ENCODE measurements around the gene PCDHB2. TPM values are rescaled to one million over a fixed set of nuclear protein-coding genes. Genes with fewer than 3 reads are reported as not detected.

The PCDHB2 gene
- polyA plus RNA-seq, 1 donor (not counting 4 experiments of a cell fraction or from before 2014, with no cell fraction given), result 0.46 TPM

DNA sequence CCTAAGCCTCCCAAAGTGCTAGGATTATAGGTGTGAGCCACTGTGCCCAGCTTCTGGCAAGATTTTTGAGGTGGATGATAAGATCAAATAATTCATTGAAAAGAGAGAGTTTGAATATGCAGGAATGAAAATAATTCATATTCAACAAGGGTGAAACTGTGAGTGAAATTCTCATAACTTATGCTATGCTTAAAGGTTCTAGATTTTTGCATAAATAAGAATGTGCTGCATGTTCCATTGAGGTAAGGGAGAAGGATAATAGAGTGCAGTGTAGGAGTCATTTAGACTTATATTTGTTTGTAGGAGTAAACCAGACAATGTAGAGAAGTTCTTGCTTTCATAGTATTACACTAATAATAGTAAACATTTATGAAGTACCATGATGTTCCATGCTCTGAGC lies 12.2 kb upstream of the PCDHB2 start:
- Histone ChIP-seq H3K4me3 (ENCODE audit: control insufficient read depth in 2 of 3, extremely low read depth in 1 of 3, insufficient read depth in 2 of 3, low read depth in 1 of 3, low read length in 3 of 3) (no peak overlapping the region), H3K79me2 (ENCODE audit: control insufficient read depth, insufficient read depth, low read length) (no peaks in the 10 kb centered on the region), H3K27me3 (ENCODE audit: control insufficient read depth, extremely low read depth, insufficient read depth, low read length) (no peaks in the 10 kb centered on the region), H4K20me1 (ENCODE audit: control insufficient read depth, extremely low read depth, insufficient read depth, low read length) (no peaks in the 10 kb centered on the region), H3K4me2 (ENCODE audit: control insufficient read depth, extremely low read depth, insufficient read depth, low read depth, low read length) (no peak overlapping the region), H3K9me1 (ENCODE audit: control insufficient read depth, extremely low read depth, insufficient read depth, low read length) (no peaks in the 10 kb centered on the region), H3K9me3 (ENCODE audit: control insufficient read depth, low read depth, low read length) (no peaks in the 10 kb centered on the region), H3K36me3 (ENCODE audit: control insufficient read depth in 2 of 2, extremely low read depth in 1 of 2, insufficient read depth in 2 of 2, low read length in 2 of 2) (no peaks in the 10 kb centered on the region), H2AFZ (ENCODE audit: control insufficient read depth, low read length) (no peak overlapping the region), H3K27ac (ENCODE audit: control insufficient read depth, insufficient read depth, low read length) (no peak overlapping the region), H3K4me1 (ENCODE audit: control insufficient read depth, extremely low read depth, insufficient read depth, low read length) (no peaks in the 10 kb centered on the region), H3K9ac (ENCODE audit: control insufficient read depth, extremely low read depth, insufficient read depth, low read length) (no peak overlapping the region)
- no peak for FAIRE-seq
- dilution Hi-C loops (cut with MboI; ENCODE audit: extremely low pct_ligation_motif_present, low sequenced_read_pairs), result no loop called here
- DNase-seq (ENCODE audit: low read depth, low spot score), result no peak
- TF ChIP-seq EZH2 (IDR thresholded peaks at IDR 0.05; ENCODE audit: low read length) (no peak), CTCF (optimal IDR thresholded peaks at IDR 0.05 in 1 of 3, IDR thresholded peaks at IDR 0.05 in 1 of 3, conservative IDR thresholded peaks at IDR 0.05 in 1 of 3; ENCODE audit: extremely low read depth in 1 of 3, insufficient read depth in 2 of 3, low read length in 3 of 3) (no peak)

- DNase-seq (ENCODE audit: low read depth, low spot score) (no peak), FAIRE-seq (no peak)
- Histone ChIP-seq H2AFZ (ENCODE audit: control insufficient read depth, low read length) (no peak overlapping the region), H3K27me3 (ENCODE audit: control insufficient read depth, extremely low read depth, insufficient read depth, low read length) (no peaks in the 10 kb centered on the region), H3K9me1 (ENCODE audit: control insufficient read depth, extremely low read depth, insufficient read depth, low read length) (no peaks in the 10 kb centered on the region), H3K9ac (ENCODE audit: control insufficient read depth, extremely low read depth, insufficient read depth, low read length) (no peak overlapping the region), H4K20me1 (ENCODE audit: control insufficient read depth, extremely low read depth, insufficient read depth, low read length) (no peaks in the 10 kb centered on the region), H3K27ac (ENCODE audit: control insufficient read depth, insufficient read depth, low read length) (no peak overlapping the region), H3K4me1 (ENCODE audit: control insufficient read depth, extremely low read depth, insufficient read depth, low read length) (no peaks in the 10 kb centered on the region), H3K9me3 (ENCODE audit: control insufficient read depth, low read depth, low read length) (no peaks in the 10 kb centered on the region), H3K4me3 (ENCODE audit: control insufficient read depth in 2 of 3, extremely low read depth in 1 of 3, insufficient read depth in 2 of 3, low read depth in 1 of 3, low read length in 3 of 3) (peak overlapping the region in 1 of 3 experiments; percentile 37), H3K4me2 (ENCODE audit: control insufficient read depth, extremely low read depth, insufficient read depth, low read depth, low read length) (peak overlapping the region; percentile 35), H3K36me3 (ENCODE audit: control insufficient read depth in 2 of 2, extremely low read depth in 1 of 2, insufficient read depth in 2 of 2, low read length in 2 of 2) (no peaks in the 10 kb centered on the region), H3K79me2 (ENCODE audit: control insufficient read depth, insufficient read depth, low read length) (no peaks in the 10 kb centered on the region)
- TF ChIP-seq CTCF (optimal IDR thresholded peaks at IDR 0.05 in 1 of 3, IDR thresholded peaks at IDR 0.05 in 1 of 3, conservative IDR thresholded peaks at IDR 0.05 in 1 of 3; ENCODE audit: extremely low read depth in 1 of 3, insufficient read depth in 2 of 3, low read length in 3 of 3) (peak in 2 of 3 experiments; percentile 13 to 31), EZH2 (IDR thresholded peaks at IDR 0.05; ENCODE audit: low read length) (no peak)
- dilution Hi-C loops (cut with MboI; ENCODE audit: extremely low pct_ligation_motif_present, low sequenced_read_pairs), result no loop called here
Observed at GRCh38 chr5:141084487-141084989, 9.9 kb upstream of the PCDHB2 start.

Measured in keratinocyte (primary cell).